MV-4-11 (cell line): ENCODE data around the gene PSMD3.
A peak's percentile ranks its signal among the peaks of the same experiment; 100 is the strongest.

Experiments
- DNase-seq: peaks from one replicate; lab custom pipeline; 2025; lab: John Stamatoyannopoulos, UW

Gene PSMD3

GRCh38 chr17:40022961-40023541 is 42.4 kb downstream of the PSMD3 start:
- no peak for DNase-seq

GRCh38 chr17:40023590-40024292 is 43.1 kb downstream of the PSMD3 start:
- no peak for DNase-seq

- no peak for DNase-seq
These were observed 44.3 kb downstream of the PSMD3 start for GRCh38 chr17:40024901-40025300.

GRCh38 chr17:40025559-40025958 is 45.0 kb downstream of the PSMD3 start:
- no peak for DNase-seq

- no peak for DNase-seq
These were observed 45.6 kb downstream of the PSMD3 start for GRCh38 chr17:40025991-40026815.

GRCh38 chr17:40026816-40027613 is 46.4 kb downstream of the PSMD3 start:
- peak; percentile 44 for DNase-seq

GRCh38 chr17:40027614-40028012 is 47.0 kb downstream of the PSMD3 start:
- no peak for DNase-seq

- DNase-seq, result no peak
These were observed 48.0 kb downstream of the PSMD3 start for GRCh38 chr17:40028595-40028994.

- no peak for DNase-seq
These were observed 51.1 kb downstream of the PSMD3 start for GRCh38 chr17:40031706-40032105.

GRCh38 chr17:40032322-40033320 is 52.0 kb downstream of the PSMD3 start:
- no peak for DNase-seq

GRCh38 chr17:40033339-40033738 is 52.7 kb downstream of the PSMD3 start:
- DNase-seq, result no peak

- DNase-seq, result no peak
These were observed 54.0 kb downstream of the PSMD3 start for GRCh38 chr17:40034426-40035161.

- no peak for DNase-seq
These were observed 54.6 kb downstream of the PSMD3 start for GRCh38 chr17:40035162-40035559.

- DNase-seq, result no peak
These were observed 58.4 kb downstream of the PSMD3 start for GRCh38 chr17:40038882-40039513.

GRCh38 chr17:40041196-40041595 is 60.6 kb downstream of the PSMD3 start:
- no peak for DNase-seq
